PC-3 (cell line): ENCODE measurements around the gene CDH4. TPM values are rescaled to one million over a fixed set of nuclear protein-coding genes. Genes with fewer than 3 reads are reported as not detected.

Experiments
- ATAC-seq: fragments of 200-7000 bp; cut with Tn5 transposase; 2 replicates; pipeline ENCODE4 v1.9.1; 2020; ENCODE audit warnings: mild to moderate bottlenecking, moderate library complexity
- BruUV-seq: library from RNA; stranded (reverse); fragments of 400-500 nt; replicated peaks from 2 replicates; lab custom pipeline; 2021; lab: Mats Ljungman, UMichigan
- CTCF ChIA-PET: fragments of 300-600 bp; sonication (Branson Sonifier 250); formaldehyde crosslinking; loops from one replicate; lab custom pipeline; 2022; ENCODE audit warnings: antibody characterized with exemption; lab: Charles Lee
- POLR2A ChIA-PET: fragments of 300-600 bp; sonication (Branson Sonifier 250); formaldehyde crosslinking; loops from one replicate; lab custom pipeline; 2022; ENCODE audit warnings: antibody characterized with exemption; ENCODE audit not compliant: unreplicated experiment; lab: Charles Lee
- DNase-seq: peaks from one replicate; pipeline ENCODE4 v3.0.0-alpha.2; 2015
- H2AFZ ChIP-seq: fragments of 300-600 bp; sonication (generic); 2 replicates; pipeline ENCODE4 v1.6.0; 2016; ENCODE audit warnings: antibody characterized with exemption, low read length
- H3F3A ChIP-seq: fragments of 300-600 bp; sonication (generic); one replicate; pipeline ENCODE4 v1.6.0; 2017; ENCODE audit warnings: antibody characterized with exemption, low read length, control low read depth, mild to moderate bottlenecking; ENCODE audit not compliant: unreplicated experiment
- H3K27ac ChIP-seq: fragments of 300-600 bp; sonication (generic); 2 replicates; pipeline ENCODE4 v1.5.1; 2016; ENCODE audit warnings: mild to moderate bottlenecking, low read length
- H3K27me3 ChIP-seq: fragments of 300-600 bp; sonication (generic); 2 replicates; pipeline ENCODE4 v1.6.1; 2016; ENCODE audit warnings: low read length, mixed read lengths
- H3K36me3 ChIP-seq: fragments of 300-600 bp; sonication (generic); 2 replicates; pipeline ENCODE4 v1.6.1; 2016; ENCODE audit warnings: low read depth, mixed run types, low read length, mixed read lengths
- H3K4me1 ChIP-seq: fragments of 300-600 bp; sonication (generic); 2 replicates; pipeline ENCODE4 v1.5.1; 2016; ENCODE audit warnings: low read length; ENCODE audit not compliant: insufficient read depth
- H3K4me2 ChIP-seq: fragments of 300-600 bp; sonication (generic); 2 replicates; pipeline ENCODE4 v1.6.0; 2016; ENCODE audit warnings: low read length
- H3K4me3 ChIP-seq: fragments of 300-600 bp; sonication (generic); 2 replicates; pipeline ENCODE4 v1.5.1; 2016; ENCODE audit warnings: mild to moderate bottlenecking, low read length, mixed read lengths
- H3K79me2 ChIP-seq: fragments of 300-600 bp; sonication (generic); 2 replicates; pipeline ENCODE4 v1.6.1; 2017; ENCODE audit warnings: low read length, mixed read lengths
- H3K9ac ChIP-seq: fragments of 300-600 bp; sonication (generic); 2 replicates; pipeline ENCODE4 v1.6.0; 2016; ENCODE audit warnings: mild to moderate bottlenecking, low read length
- H3K9me2 ChIP-seq: fragments of 300-600 bp; sonication (generic); replicated peaks from 2 replicates; pipeline ENCODE4 v1.6.1; 2016; ENCODE audit warnings: mixed run types, low read length, mixed read lengths
- H3K9me3 ChIP-seq: fragments of 300-600 bp; sonication (generic); 2 replicates; pipeline ENCODE4 v1.6.1; 2016; ENCODE audit warnings: low read length, mixed read lengths
- H4K20me1 ChIP-seq: fragments of 300-600 bp; sonication (generic); 2 replicates; pipeline ENCODE4 v1.6.1; 2016; ENCODE audit warnings: low read length, mixed read lengths
- EZH2 ChIP-seq: fragments of 300-600 bp; sonication (generic); IDR thresholded peaks from one replicate; pipeline ENCODE4 v1.6.1; 2017; ENCODE audit warnings: antibody characterized with exemption, mild to moderate bottlenecking, low read length; ENCODE audit not compliant: unreplicated experiment
- EZH2phosphoT487 ChIP-seq: fragments of 300-600 bp; sonication (generic); IDR thresholded peaks from 2 replicates; pipeline ENCODE4 v1.6.1; 2018; ENCODE audit warnings: mild to moderate bottlenecking, antibody characterized with exemption, low read length, borderline replicate concordance
- intact Hi-C: fragments of 100-400 bp; cut with micrococcal nuclease; formaldehyde crosslinking; loops from 2 replicates; pipeline ENCODE4 v1.9.0; 2023
- total RNA-seq: library from RNA; depleted of rRNA; stranded (reverse); fragments of >200 nt; gene quantifications from 2 replicates; pipeline ENCODE4 v1.2.3, GENCODE V29; 2014
- TF ChIP-seq, protein P1 (sequence below): fragments of 300-600 bp; sonication (generic); conservative IDR thresholded peaks from 2 replicates; pipeline ENCODE4 v1.5.1; 2017; ENCODE audit warnings: antibody characterized with exemption, low read depth, mild to moderate bottlenecking, low read length

The CDH4 gene
- total RNA-seq, 1 experiment from 2014 or later, result not detected

DNA sequence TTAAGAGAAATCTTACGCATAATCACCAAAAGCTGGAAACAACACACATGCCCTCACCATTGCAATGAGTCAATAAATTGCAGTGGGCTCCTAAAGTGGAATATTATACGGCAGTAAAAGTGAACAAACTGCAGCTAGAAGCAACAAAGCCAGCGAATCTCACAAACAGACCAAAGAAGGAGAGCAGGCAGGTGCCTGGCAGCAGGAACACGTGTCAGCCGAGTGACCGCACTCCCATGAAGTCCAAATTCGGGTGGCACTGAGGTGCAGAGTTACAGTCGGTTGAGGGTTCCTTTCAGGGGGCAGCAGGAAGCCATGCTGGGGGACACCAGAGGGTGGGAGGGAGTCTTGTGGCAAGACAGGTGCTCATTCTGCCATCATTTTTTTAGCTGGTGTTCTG is 500.5 kb downstream of the CDH4 start:
- Histone ChIP-seq H3K4me2 (no peak overlapping the region), H3K9ac (no peak overlapping the region), H3K4me3 (no peak overlapping the region), H3F3A (no peaks in the 10 kb centered on the region), H4K20me1 (no peaks in the 10 kb centered on the region), H3K27me3 (peaks cover 25% of the 10 kb centered on the region; the same call in 1 of the 2 replicates), H2AFZ (no peak overlapping the region), H3K36me3 (no peaks in the 10 kb centered on the region), H3K4me1 (no peaks in the 10 kb centered on the region), H3K9me2 (no peaks in the 10 kb centered on the region), H3K27ac (no peak overlapping the region), H3K9me3 (no peaks in the 10 kb centered on the region), H3K79me2 (no peaks in the 10 kb centered on the region)
- intact Hi-C loops, result no loop called here
- ATAC-seq (no peak), DNase-seq (no peak)
- POLR2A ChIA-PET, result no interaction called here
- BruUV-seq, result no TSS peak
- TF ChIP-seq EZH2 (no peak), EZH2phosphoT487 (no peak)
- TF ChIP-seq, protein P1, sequence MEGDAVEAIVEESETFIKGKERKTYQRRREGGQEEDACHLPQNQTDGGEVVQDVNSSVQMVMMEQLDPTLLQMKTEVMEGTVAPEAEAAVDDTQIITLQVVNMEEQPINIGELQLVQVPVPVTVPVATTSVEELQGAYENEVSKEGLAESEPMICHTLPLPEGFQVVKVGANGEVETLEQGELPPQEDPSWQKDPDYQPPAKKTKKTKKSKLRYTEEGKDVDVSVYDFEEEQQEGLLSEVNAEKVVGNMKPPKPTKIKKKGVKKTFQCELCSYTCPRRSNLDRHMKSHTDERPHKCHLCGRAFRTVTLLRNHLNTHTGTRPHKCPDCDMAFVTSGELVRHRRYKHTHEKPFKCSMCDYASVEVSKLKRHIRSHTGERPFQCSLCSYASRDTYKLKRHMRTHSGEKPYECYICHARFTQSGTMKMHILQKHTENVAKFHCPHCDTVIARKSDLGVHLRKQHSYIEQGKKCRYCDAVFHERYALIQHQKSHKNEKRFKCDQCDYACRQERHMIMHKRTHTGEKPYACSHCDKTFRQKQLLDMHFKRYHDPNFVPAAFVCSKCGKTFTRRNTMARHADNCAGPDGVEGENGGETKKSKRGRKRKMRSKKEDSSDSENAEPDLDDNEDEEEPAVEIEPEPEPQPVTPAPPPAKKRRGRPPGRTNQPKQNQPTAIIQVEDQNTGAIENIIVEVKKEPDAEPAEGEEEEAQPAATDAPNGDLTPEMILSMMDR, result no peak
- CTCF ChIA-PET, result no interaction called here

DNA sequence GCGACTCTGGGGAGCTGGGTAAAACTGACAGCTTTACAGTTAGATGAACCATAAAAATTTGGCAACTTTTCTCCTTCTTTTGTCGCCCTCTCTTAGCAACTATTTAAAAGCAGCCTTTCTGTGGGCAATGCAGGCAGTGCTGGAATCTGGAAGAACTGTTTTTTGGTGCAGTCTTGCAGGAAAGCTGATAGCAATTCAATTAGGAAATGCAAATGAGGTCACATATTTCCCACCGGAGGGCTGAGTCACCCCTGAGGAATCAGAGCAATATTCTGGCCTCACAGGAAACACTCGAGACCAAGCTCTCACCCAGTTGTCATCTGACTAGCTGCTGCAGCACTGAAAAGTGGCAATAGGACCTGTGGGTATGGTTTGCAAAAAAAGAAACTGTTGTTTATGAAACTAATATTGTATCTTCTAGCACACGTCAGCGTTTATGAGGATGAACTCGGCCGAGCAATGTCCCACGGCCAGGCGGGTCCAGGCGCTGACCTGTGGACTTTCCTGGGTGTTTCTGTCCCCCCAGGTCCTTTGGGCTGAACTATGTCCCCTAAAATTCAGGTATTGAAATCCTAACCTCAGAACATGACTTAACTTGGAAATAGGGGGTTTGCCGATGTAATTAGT is 501.4 kb downstream of the CDH4 start:
- no peak overlapping the region for H3K9ac ChIP-seq
- no peak overlapping the region for H3K4me2 ChIP-seq
- H3K27me3 ChIP-seq, result peaks cover 29% of the 10 kb centered on the region
- CTCF ChIA-PET, result interaction anchor here (0.7 kb wide), 1 partner anchor 175 kb away, joined by 3 read pairs; no protein-coding TSS in a partner anchor
- POLR2A ChIA-PET, result no interaction called here
- H3K4me1 ChIP-seq, result no peaks in the 10 kb centered on the region
- no peaks in the 10 kb centered on the region for H3K79me2 ChIP-seq
- H2AFZ ChIP-seq, result no peak overlapping the region
- no peaks in the 10 kb centered on the region for H3K9me2 ChIP-seq
- H3K27ac ChIP-seq, result no peak overlapping the region
- H3K36me3 ChIP-seq, result no peaks in the 10 kb centered on the region
- no peaks in the 10 kb centered on the region for H3F3A ChIP-seq
- DNase-seq, result no peak
- intact Hi-C loops, result no loop called here
- BruUV-seq, result no TSS peak
- H3K4me3 ChIP-seq, result no peak overlapping the region
- ATAC-seq, result no peak
- TF ChIP-seq, protein P1, result no peak
- TF ChIP-seq EZH2 (no peak), EZH2phosphoT487 (no peak)
- no peaks in the 10 kb centered on the region for H3K9me3 ChIP-seq
- no peaks in the 10 kb centered on the region for H4K20me1 ChIP-seq
